K562 (cell line): ENCODE measurements around the gene CARMIL1. TPM values are rescaled to one million over a fixed set of nuclear protein-coding genes. Genes with fewer than 3 reads are reported as not detected.
"Not testable (repeated sequence)": the region's sequence is repeated elsewhere in the genome, so short reads cannot be mapped to it uniquely, and the experiment has no call there.

Source experiments
- ATAC-seq: fragments of 200-7000 bp; cut with Tn5 transposase; 3 replicates; pipeline ENCODE4 v1.9.1; 2020; ENCODE audit warnings: moderate library complexity
- BruUV-seq: library from RNA; stranded (reverse); fragments of 400-500 nt; replicated peaks from 2 replicates; lab custom pipeline; 2021; lab: Mats Ljungman, UMichigan
- CTCF ChIA-PET: fragments of 300-600 bp; formaldehyde crosslinking; extraction: SDS; loops from one replicate; lab custom pipeline; 2021; ENCODE audit warnings: low intra/inter-chr PET ratio; lab: Yijun Ruan, JAX
- POLR2A ChIA-PET: fragments of 300-600, 350-650 bp; sonication (Branson Sonifier 250); formaldehyde crosslinking; extraction: SDS; loops from one replicate; lab custom pipeline; 2021; ENCODE audit warnings: antibody characterized with exemption, inconsistent platforms; lab: Yijun Ruan, JAX
- DNase-seq, 4 experiments: peaks; one replicate each; pipeline versions ENCODE4 v3.0.0 to v3.0.0-alpha.2; 2011 to 2018; ENCODE audit warnings: low spot score in 3 of 4, mixed read lengths in 3 of 4; ENCODE audit errors: extremely low read depth in 1 of 4
- FAIRE-seq: peaks from 2 replicates; lab custom pipeline; 2011; peaks lifted over from hg19 to GRCh38; lab: Jason Lieb, UNC
- H2AFZ ChIP-seq: 2 replicates; pipeline ENCODE4 v1.6.0; 2011; ENCODE audit warnings: low read depth, low read length, control low read depth, inconsistent platforms
- H3K27ac ChIP-seq: fragments of 200-600 bp; 3 replicates; pipeline ENCODE4 v1.8.0; 2011; ENCODE audit warnings: low read depth, mild to moderate bottlenecking, control low read depth, inconsistent platforms, low read length, moderate library complexity, mixed read lengths; ENCODE audit errors: extremely low read depth
- H3K27me3 ChIP-seq, 2 experiments: fragments of 300-600 bp in 1 of 2; 2 replicates in 1 of 2; 3 replicates in 1 of 2; pipeline versions ENCODE4 v1.6.0 to v1.8.0; 2011; ENCODE audit warnings: inconsistent platforms in 2 of 2, low read length in 2 of 2, mild to moderate bottlenecking in 1 of 2, mixed read lengths in 1 of 2, moderate library complexity in 1 of 2; ENCODE audit not compliant: control insufficient read depth in 2 of 2, insufficient read depth in 2 of 2
- H3K36me3 ChIP-seq: fragments of 300-600 bp; 3 replicates; pipeline ENCODE4 v1.8.0; 2011; ENCODE audit warnings: mild to moderate bottlenecking, low read length, inconsistent platforms; ENCODE audit not compliant: control insufficient read depth, insufficient read depth
- H3K4me1 ChIP-seq, 2 experiments: fragments of 200-600 bp in 1 of 2; replicated peaks in 1 of 2; 2 replicates in 1 of 2; 3 replicates in 1 of 2; pipeline versions ENCODE4 v1.5.1 to v1.8.0; 2011; ENCODE audit warnings: inconsistent platforms in 2 of 2, low read length in 2 of 2, mild to moderate bottlenecking in 1 of 2, mixed read lengths in 1 of 2, moderate library complexity in 1 of 2; ENCODE audit not compliant: control insufficient read depth in 2 of 2, insufficient read depth in 2 of 2
- H3K4me2 ChIP-seq: 2 replicates; pipeline ENCODE4 v1.6.1; 2011; ENCODE audit warnings: low read length, control low read depth, inconsistent platforms, mixed read lengths; ENCODE audit not compliant: insufficient read depth
- H3K4me3 ChIP-seq: fragments of 200-600 bp; sonication (generic), shearing (Covaris generic); 2 replicates; pipeline ENCODE4 v1.5.1; 2016; ENCODE audit warnings: control low read depth, inconsistent platforms
- H3K79me2 ChIP-seq: fragments of 200-600 bp; 3 replicates; pipeline ENCODE4 v1.8.0; 2011; ENCODE audit warnings: low read length, inconsistent platforms; ENCODE audit not compliant: control insufficient read depth, insufficient read depth
- H3K9ac ChIP-seq, 2 experiments: 2 replicates each; pipeline versions ENCODE4 v1.6.0 to v1.6.1; 2011; ENCODE audit warnings: low read depth in 2 of 2, low read length in 2 of 2, control low read depth in 1 of 2, inconsistent platforms in 1 of 2, mild to moderate bottlenecking in 1 of 2, mixed read lengths in 1 of 2; ENCODE audit not compliant: insufficient read depth in 1 of 2
- H3K9me1 ChIP-seq: one replicate; pipeline ENCODE4 v1.6.0; 2011; ENCODE audit warnings: inconsistent platforms, mild to moderate bottlenecking, low read length, moderate library complexity; ENCODE audit not compliant: control insufficient read depth, insufficient read depth
- H3K9me3 ChIP-seq: replicated peaks from 2 replicates; pipeline ENCODE4 v1.5.1; 2011; ENCODE audit warnings: low read depth, low read length, inconsistent platforms; ENCODE audit not compliant: control insufficient read depth, insufficient read depth
- H4K20me1 ChIP-seq: replicated peaks from 2 replicates; pipeline ENCODE4 v1.6.1; 2011; ENCODE audit warnings: low read length, inconsistent platforms, mixed read lengths; ENCODE audit not compliant: control insufficient read depth, insufficient read depth
- CBFA2T2 ChIP-seq: fragments of 450-650 bp; conservative IDR thresholded peaks from 2 replicates; pipeline ENCODE4 v1.6.1; 2017; ENCODE audit warnings: mild to moderate bottlenecking
- MBD1 ChIP-seq: fragments of 250-450 bp; sonication (Bioruptor Pico); IDR thresholded peaks from 2 replicates; pipeline ENCODE4 v1.8.0; 2022; ENCODE audit warnings: inconsistent platforms
- PURB ChIP-seq: sonication (generic); formaldehyde crosslinking; IDR thresholded peaks from 2 replicates; pipeline ENCODE4 v1.9.0; 2021; ENCODE audit warnings: low read depth, mild to moderate bottlenecking, missing genetic modification reagents
- TBP ChIP-seq: optimal IDR thresholded peaks from 2 replicates; pipeline ENCODE3; 2011; ENCODE audit warnings: low read depth, low read length, improper control_type of control experiment
- ZNF146 ChIP-seq: IDR thresholded peaks from one replicate; pipeline ENCODE4 v1.6.1; 2018; ENCODE audit warnings: missing compliant biosample characterization; ENCODE audit not compliant: unreplicated experiment
- ZNF780A ChIP-seq: fragments of 250-450 bp; sonication (Bioruptor Pico); IDR thresholded peaks from 2 replicates; pipeline ENCODE4 v1.5.0; 2021; ENCODE audit warnings: mild to moderate bottlenecking
- ZNF785 ChIP-seq: fragments of 250-450 bp; sonication (Bioruptor Pico); IDR thresholded peaks from 2 replicates; pipeline ENCODE4 v1.4.0; 2020; ENCODE audit warnings: mild to moderate bottlenecking
- WGBS: fragments of 100-300 bp; shearing (Covaris generic); methylation state at CpG from one replicate; pipeline ENCODE4 v1.1.6; 2016; ENCODE audit warnings: low coverage, mixed read lengths; ENCODE audit not compliant: insufficient coverage; ENCODE audit errors: missing lambda C conversion rate; 5-methylcytosine and 5-hydroxymethylcytosine counted together
- in situ Hi-C: fragments of 300-500 bp; cut with MboI; formaldehyde crosslinking; loops from 4 replicates; pipeline ENCODE4 v1.15.0; 2018; ENCODE audit warnings: inconsistent platforms, mixed read lengths
- intact Hi-C: fragments of 100-400 bp; cut with micrococcal nuclease; formaldehyde crosslinking; loops from 2 replicates; pipeline ENCODE4 v1.14.2; 2022
- polyA plus RNA-seq, 8 experiments: library from polyadenylated mRNA; depleted of rRNA in 4 of 8; stranded (reverse) in 5 of 8; unstranded in 3 of 8; fragments of >200 nt; fragmentation: Nextera tagmentation in 2 of 8; fragmentation: Illumina TruSeq in 1 of 8; extraction: Ambion mirVana in 2 of 8; extraction: Trizol in 1 of 8; gene quantifications; 2 replicates each; pipeline versions ENCODE4 v1.2.1 to v1.2.3, GENCODE V29; 2011 to 2014; ENCODE audit warnings: inconsistent platforms in 1 of 8, missing spikeins in 1 of 8
- total RNA-seq, 7 experiments: library from RNA; depleted of rRNA in 6 of 7; stranded (reverse); fragments of >200 nt in 6 of 7; fragmentation: Illumina TruSeq in 2 of 7; extraction: Trizol in 2 of 7; gene quantifications; 2 replicates each; pipeline versions ENCODE4 v1.2.1 to v1.2.3, GENCODE V29; 2011 to 2021; ENCODE audit warnings: low replicate concordance in 1 of 7
- TF ChIP-seq, protein P1 (sequence below): fragments of 450-650 bp; IDR thresholded peaks from 2 replicates; pipeline ENCODE4 v1.6.1; 2017; ENCODE audit warnings: antibody characterized with exemption

Gene CARMIL1
- total and polyA plus RNA-seq, 9 of the 15 experiments (the other 6 are each of a cell fraction or from before 2014, with no cell fraction given): 0.04 to 0.32 (median 0.10) TPM; not detected in 1

GRCh38 chr6:25444521-25444920, 165.3 kb downstream of the CARMIL1 start:
- in situ Hi-C loops, FAIRE-seq: not testable (repeated sequence)
- WGBS: 2% methylated on average over 4 of the region's 4 CpGs

GRCh38 chr6:25446830-25447569, 167.8 kb downstream of the CARMIL1 start:
- in situ Hi-C loops (no loop called here), intact Hi-C loops (no loop called here)
- CTCF ChIA-PET: no interaction called here
- ATAC-seq (no peak), DNase-seq (no peak)
- 0% methylated on average over 2 of the region's 2 CpGs for WGBS
- no peak overlapping the region for H3K9ac ChIP-seq
- H3K27ac ChIP-seq: no peak overlapping the region
- no peaks in the 10 kb centered on the region for H3K9me3 ChIP-seq
- no peak overlapping the region for H3K4me3 ChIP-seq
- no peaks in the 10 kb centered on the region for H4K20me1 ChIP-seq
- BruUV-seq: no TSS peak
- H3K36me3 ChIP-seq: no peaks in the 10 kb centered on the region
- no peaks in the 10 kb centered on the region for H3K79me2 ChIP-seq
- no peaks in the 10 kb centered on the region for H3K27me3 ChIP-seq
- H3K4me2 ChIP-seq: no peak overlapping the region
- H3K9me1 ChIP-seq: no peaks in the 10 kb centered on the region
- no peaks in the 10 kb centered on the region for H3K4me1 ChIP-seq
- TF ChIP-seq PURB (CRISPR knock-in tag) (no peak), ZNF780A (CRISPR knock-in tag) (no peak), TBP (no peak), ZNF785 (CRISPR knock-in tag) (no peak), MBD1 (CRISPR knock-in tag) (no peak), CBFA2T2 (no peak)
- TF ChIP-seq, protein P1, sequence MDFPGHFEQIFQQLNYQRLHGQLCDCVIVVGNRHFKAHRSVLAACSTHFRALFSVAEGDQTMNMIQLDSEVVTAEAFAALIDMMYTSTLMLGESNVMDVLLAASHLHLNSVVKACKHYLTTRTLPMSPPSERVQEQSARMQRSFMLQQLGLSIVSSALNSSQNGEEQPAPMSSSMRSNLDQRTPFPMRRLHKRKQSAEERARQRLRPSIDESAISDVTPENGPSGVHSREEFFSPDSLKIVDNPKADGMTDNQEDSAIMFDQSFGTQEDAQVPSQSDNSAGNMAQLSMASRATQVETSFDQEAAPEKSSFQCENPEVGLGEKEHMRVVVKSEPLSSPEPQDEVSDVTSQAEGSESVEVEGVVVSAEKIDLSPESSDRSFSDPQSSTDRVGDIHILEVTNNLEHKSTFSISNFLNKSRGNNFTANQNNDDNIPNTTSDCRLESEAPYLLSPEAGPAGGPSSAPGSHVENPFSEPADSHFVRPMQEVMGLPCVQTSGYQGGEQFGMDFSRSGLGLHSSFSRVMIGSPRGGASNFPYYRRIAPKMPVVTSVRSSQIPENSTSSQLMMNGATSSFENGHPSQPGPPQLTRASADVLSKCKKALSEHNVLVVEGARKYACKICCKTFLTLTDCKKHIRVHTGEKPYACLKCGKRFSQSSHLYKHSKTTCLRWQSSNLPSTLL: no peak
- TF ChIP-seq, all 486 proteins: peak for 0
- no peak for FAIRE-seq
- H2AFZ ChIP-seq: no peak overlapping the region
- POLR2A ChIA-PET: interaction anchor here (0.6 kb wide), 1 partner anchor 681 kb away, joined by 3 read pairs; no protein-coding TSS in a partner anchor

More at GRCh38 chr6:25444521-25444920, 165.3 kb downstream of the CARMIL1 start:
- H3K4me3 ChIP-seq, BruUV-seq, H4K20me1 ChIP-seq, DNase-seq, H3K4me1 ChIP-seq, H3K27ac ChIP-seq, intact Hi-C loops, CTCF ChIA-PET: not testable (repeated sequence)
- peak; percentile 53 for TF ChIP-seq ZNF146 (CRISPR knock-in tag)
- TF ChIP-seq, all 486 proteins: peak for 1; not testable (repeated sequence) for 485
- H3K36me3 ChIP-seq, H3K79me2 ChIP-seq, H3K9me1 ChIP-seq, H3K27me3 ChIP-seq, H3K9me3 ChIP-seq, H2AFZ ChIP-seq, POLR2A ChIA-PET, H3K9ac ChIP-seq, H3K4me2 ChIP-seq, ATAC-seq: not testable (repeated sequence)
